Keratinocyte (primary cell): Measurements from ENCODE around the gene SGIP1. TPM values are rescaled to one million over a fixed set of nuclear protein-coding genes. Genes with fewer than 3 reads are reported as not detected.

ENCODE experiments used
- DNase-seq: peaks from one replicate; pipeline ENCODE4 v3.0.0-alpha.2; 2011; ENCODE audit warnings: low read depth, missing footprints, low spot score
- FAIRE-seq: peaks from 2 replicates; lab custom pipeline; 2011; peaks lifted over from hg19 to GRCh38; lab: Jason Lieb, UNC
- H2AFZ ChIP-seq: 2 replicates; pipeline ENCODE4 v1.6.0; 2012; ENCODE audit warnings: low read length, control low read depth, inconsistent platforms; ENCODE audit not compliant: control insufficient read depth
- H3K27ac ChIP-seq: 2 replicates; pipeline ENCODE4 v1.5.1; 2011; ENCODE audit warnings: low read length; ENCODE audit not compliant: control insufficient read depth, insufficient read depth
- H3K27me3 ChIP-seq: 3 replicates; pipeline ENCODE4 v1.6.0; 2011; ENCODE audit warnings: low read length; ENCODE audit not compliant: control insufficient read depth, insufficient read depth; ENCODE audit errors: extremely low read depth
- H3K36me3 ChIP-seq, 2 experiments: 2 replicates in 1 of 2; 3 replicates in 1 of 2; pipeline ENCODE4 v1.5.1; 2011; ENCODE audit warnings: low read length in 2 of 2, mild to moderate bottlenecking in 1 of 2; ENCODE audit not compliant: control insufficient read depth in 2 of 2, insufficient read depth in 2 of 2; ENCODE audit errors: extremely low read depth in 1 of 2
- H3K4me1 ChIP-seq: 3 replicates; pipeline ENCODE4 v1.5.1; 2011; ENCODE audit warnings: low read length; ENCODE audit not compliant: control insufficient read depth, insufficient read depth; ENCODE audit errors: extremely low read depth
- H3K4me2 ChIP-seq: 3 replicates; pipeline ENCODE4 v1.6.0; 2011; ENCODE audit warnings: low read depth, low read length; ENCODE audit not compliant: control insufficient read depth, insufficient read depth; ENCODE audit errors: extremely low read depth
- H3K4me3 ChIP-seq, 3 experiments: fragments of 200-600 bp in 1 of 3; sonication (generic) in 1 of 3; 2 replicates in 2 of 3; 3 replicates in 1 of 3; pipeline ENCODE4 v1.5.1; 2011 to 2016; ENCODE audit warnings: low read length in 3 of 3, mild to moderate bottlenecking in 3 of 3, control low read depth in 2 of 3, inconsistent platforms in 1 of 3, low read depth in 1 of 3, mixed read lengths in 1 of 3, mixed run types in 1 of 3, moderate library complexity in 1 of 3; ENCODE audit not compliant: control insufficient read depth in 2 of 3, insufficient read depth in 2 of 3; ENCODE audit errors: extremely low read depth in 1 of 3
- H3K79me2 ChIP-seq: 2 replicates; pipeline ENCODE4 v1.6.0; 2012; ENCODE audit warnings: low read length; ENCODE audit not compliant: control insufficient read depth, insufficient read depth
- H3K9ac ChIP-seq: 3 replicates; pipeline ENCODE4 v1.6.0; 2011; ENCODE audit warnings: low read length; ENCODE audit not compliant: control insufficient read depth, insufficient read depth; ENCODE audit errors: extremely low read depth
- H3K9me1 ChIP-seq: 3 replicates; pipeline ENCODE4 v1.6.0; 2011; ENCODE audit warnings: low read length; ENCODE audit not compliant: control insufficient read depth, insufficient read depth; ENCODE audit errors: extremely low read depth
- H3K9me3 ChIP-seq: 2 replicates; pipeline ENCODE4 v1.5.1; 2012; ENCODE audit warnings: low read depth, low read length; ENCODE audit not compliant: control insufficient read depth
- H4K20me1 ChIP-seq: 3 replicates; pipeline ENCODE4 v1.6.0; 2011; ENCODE audit warnings: low read length; ENCODE audit not compliant: control insufficient read depth, insufficient read depth; ENCODE audit errors: extremely low read depth
- CTCF ChIP-seq, 3 experiments: IDR thresholded peaks in 1 of 3; conservative IDR thresholded peaks in 1 of 3; optimal IDR thresholded peaks in 1 of 3; 2 replicates in 2 of 3; 3 replicates in 1 of 3; pipeline versions ENCODE3 to v1.5.1; 2011; ENCODE audit warnings: low read length in 3 of 3, mild to moderate bottlenecking in 3 of 3, moderate library complexity in 2 of 3, control low read depth in 1 of 3, inconsistent platforms in 1 of 3; ENCODE audit not compliant: insufficient read depth in 2 of 3; ENCODE audit errors: extremely low read depth in 1 of 3
- EZH2 ChIP-seq: IDR thresholded peaks from one replicate; pipeline ENCODE4 v1.6.1; 2012; ENCODE audit warnings: inconsistent platforms, mild to moderate bottlenecking, low read length, moderate library complexity
- dilution Hi-C: fragments of 300-500 bp; cut with MboI; formaldehyde crosslinking; loops from one replicate; pipeline ENCODE4 v1.7.0; 2020; ENCODE audit warnings: low sequenced_read_pairs; ENCODE audit not compliant: extremely low pct_ligation_motif_present
- polyA plus RNA-seq, 5 experiments: library from polyadenylated mRNA; depleted of rRNA in 3 of 5; stranded (reverse) in 3 of 5; stranded (forward) in 1 of 5; unstranded in 1 of 5; fragments of >200 nt; gene quantifications; 1 replicate in 1 of 5; 2 replicates in 3 of 5; 3 replicates in 1 of 5; pipeline versions ENCODE4 v1.2.1 to v1.2.3, GENCODE V29; 2011 to 2012; ENCODE audit warnings: missing spikeins in 2 of 5, low read depth in 1 of 5, low replicate concordance in 1 of 5

The SGIP1 gene
- polyA plus RNA-seq, 1 donor (not counting 4 experiments of a cell fraction or from before 2014, with no cell fraction given): 0.05 TPM

- no peak for FAIRE-seq
- DNase-seq: no peak
- TF ChIP-seq CTCF (optimal IDR thresholded peaks at IDR 0.05 in 1 of 3, IDR thresholded peaks at IDR 0.05 in 1 of 3, conservative IDR thresholded peaks at IDR 0.05 in 1 of 3; ENCODE audit: extremely low read depth in 1 of 3, insufficient read depth in 2 of 3, low read length in 3 of 3): no peak
- no peak for TF ChIP-seq EZH2
These were observed 243.9 kb downstream of the SGIP1 start for GRCh38 chr1:66777831-66778230.

GRCh38 chr1:66778266-66778665 is 244.3 kb downstream of the SGIP1 start:
- no peaks in the 10 kb centered on the region for H3K9me3 ChIP-seq
- no peak overlapping the region for H3K27ac ChIP-seq
- H4K20me1 ChIP-seq: no peaks in the 10 kb centered on the region
- no peak overlapping the region for H3K9ac ChIP-seq
- no peak overlapping the region for H3K4me2 ChIP-seq
- DNase-seq (no peak), FAIRE-seq (no peak)
- peaks cover 3% of the 10 kb centered on the region for H3K27me3 ChIP-seq
- no peak overlapping the region for H2AFZ ChIP-seq
- no peaks in the 10 kb centered on the region for H3K9me1 ChIP-seq
- no peak overlapping the region for H3K4me3 ChIP-seq
- dilution Hi-C loops: no loop called here
- TF ChIP-seq EZH2 (no peak), CTCF (optimal IDR thresholded peaks at IDR 0.05 in 1 of 3, IDR thresholded peaks at IDR 0.05 in 1 of 3, conservative IDR thresholded peaks at IDR 0.05 in 1 of 3; ENCODE audit: extremely low read depth in 1 of 3, insufficient read depth in 2 of 3, low read length in 3 of 3) (no peak)
- no peaks in the 10 kb centered on the region for H3K4me1 ChIP-seq
- no peaks in the 10 kb centered on the region for H3K79me2 ChIP-seq
- H3K36me3 ChIP-seq: no peaks in the 10 kb centered on the region

More at GRCh38 chr1:66777831-66778230, 243.9 kb downstream of the SGIP1 start:
- H3K4me3 ChIP-seq: no peak overlapping the region
- H4K20me1 ChIP-seq: no peaks in the 10 kb centered on the region
- H3K4me2 ChIP-seq: no peak overlapping the region
- H3K79me2 ChIP-seq: no peaks in the 10 kb centered on the region
- no peaks in the 10 kb centered on the region for H3K36me3 ChIP-seq
- dilution Hi-C loops: no loop called here
- H3K9ac ChIP-seq: no peak overlapping the region
- no peaks in the 10 kb centered on the region for H3K4me1 ChIP-seq
- peaks cover 3% of the 10 kb centered on the region for H3K27me3 ChIP-seq
- no peaks in the 10 kb centered on the region for H3K9me3 ChIP-seq
- no peaks in the 10 kb centered on the region for H3K9me1 ChIP-seq
- no peak overlapping the region for H2AFZ ChIP-seq
- H3K27ac ChIP-seq: no peak overlapping the region
